ENCODE measurements around the gene LDHAL6A. TPM values are rescaled to one million over a fixed set of nuclear protein-coding genes. Genes with fewer than 3 reads are reported as not detected.

Gene LDHAL6A
- total and polyA plus RNA-seq, 12 donors, result not detected

DNA sequence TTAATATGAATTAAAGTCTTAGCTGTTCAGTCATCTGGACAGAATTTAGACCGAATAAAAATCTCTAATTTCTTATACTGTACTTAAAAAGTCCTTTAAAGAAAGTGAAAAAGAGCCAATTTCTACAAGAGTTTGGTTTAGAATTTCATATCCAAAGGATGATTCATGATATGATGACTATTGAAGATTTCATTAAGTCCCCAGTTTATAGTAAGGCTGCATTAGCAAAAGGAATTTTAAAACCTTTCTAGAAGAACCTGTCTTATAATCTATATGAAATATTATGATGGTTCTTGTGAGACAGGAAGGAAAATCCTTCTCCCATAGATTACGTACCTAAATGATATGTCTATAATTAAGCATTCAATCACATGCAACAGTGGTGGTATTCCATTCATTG is 36.3 kb downstream of the LDHAL6A start:
- no peak for TF ChIP-seq CTCF (IDR thresholded peaks at IDR 0.05)
- peaks cover 0 to 96% (median 18%) of the 10 kb centered on the region in 9 donors for H3K36me3 ChIP-seq
- WGBS, 2 donors, result 90 to 97% methylated on average over 2 of the region's 2 CpGs

DNA sequence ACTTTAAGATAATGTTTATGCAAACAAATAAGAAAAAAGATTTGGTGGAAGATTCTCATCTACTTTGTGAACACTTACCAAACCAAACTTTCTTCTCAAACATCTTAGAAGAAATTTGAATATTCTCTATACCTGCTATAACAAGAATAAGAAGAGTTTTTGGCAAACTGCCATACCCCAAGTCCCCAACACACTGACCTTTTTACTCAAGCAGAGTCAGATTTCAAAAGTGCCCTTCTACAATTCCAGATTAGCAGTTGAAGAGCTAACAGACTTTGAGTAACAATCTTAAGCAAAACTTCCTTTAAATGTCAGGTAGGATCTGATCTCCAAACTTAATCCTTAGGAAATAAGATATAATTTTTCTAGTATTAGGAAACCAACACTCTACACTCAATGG is 37.2 kb downstream of the LDHAL6A start:
- H3K4me1 ChIP-seq, result peaks cover 0 to 9% (median 3%) of the 10 kb centered on the region in 9 donors
- H3K27me3 ChIP-seq, result no peaks in the 10 kb centered on the region
- no peaks in the 10 kb centered on the region for H3K9me3 ChIP-seq
- DNase-seq (no peak), ATAC-seq (no peak)
- H3K36me3 ChIP-seq, result peaks cover 0 to 97% (median 18%) of the 10 kb centered on the region in 9 donors
- no peak overlapping the region for H3K27ac ChIP-seq
- intact Hi-C loops (cut with DNase I), result no loop called here
- H3K4me3 ChIP-seq, result no peak overlapping the region
- no peak for TF ChIP-seq CTCF (IDR thresholded peaks at IDR 0.05)

More for the DNA sequence above, 36.3 kb downstream of the LDHAL6A start:
- Histone ChIP-seq H3K9me3 (no peaks in the 10 kb centered on the region), H3K27me3 (no peaks in the 10 kb centered on the region), H3K4me1 (peaks cover 0 to 9% (median 3%) of the 10 kb centered on the region in 9 donors), H3K4me3 (no peak overlapping the region), H3K27ac (no peak overlapping the region)
- no peak for ATAC-seq
- DNase-seq, result no peak
- intact Hi-C loops (cut with DNase I), result no loop called here

DNA sequence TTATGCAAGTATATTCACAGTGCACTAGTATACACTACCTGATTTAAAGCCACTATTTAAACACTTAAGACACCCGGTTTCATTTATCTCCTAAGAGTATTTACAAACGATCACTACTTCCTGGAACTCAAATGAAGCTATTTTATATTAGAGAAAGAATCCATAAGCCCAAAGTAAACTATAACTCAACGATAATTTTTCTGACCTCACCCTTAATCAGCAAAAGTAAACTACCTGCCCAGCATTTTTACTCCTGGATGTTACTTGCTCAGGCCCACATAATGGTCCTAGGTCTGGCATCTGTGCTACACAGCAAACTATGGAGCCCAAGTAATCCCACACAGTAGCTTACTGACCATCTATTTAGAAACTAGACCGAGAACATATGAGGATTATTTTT is 37.7 kb downstream of the LDHAL6A start:
- WGBS, 2 donors, result 74 to 78% methylated on average over 4 of the region's 4 CpGs
- H3K36me3 ChIP-seq, result peaks cover 0 to 97% (median 18%) of the 10 kb centered on the region in 9 donors
- H3K9me3 ChIP-seq, result no peaks in the 10 kb centered on the region
- ATAC-seq (no peak), DNase-seq (no peak)
- no peak overlapping the region for H3K27ac ChIP-seq
- no peaks in the 10 kb centered on the region for H3K27me3 ChIP-seq
- intact Hi-C loops (cut with DNase I), result no loop called here
- no peak for TF ChIP-seq CTCF (IDR thresholded peaks at IDR 0.05)
- H3K4me1 ChIP-seq, result peaks cover 0 to 9% (median 3%) of the 10 kb centered on the region in 9 donors
- H3K4me3 ChIP-seq, result no peak overlapping the region

- Histone ChIP-seq H3K27me3 (no peaks in the 10 kb centered on the region), H3K4me1 (peaks cover 0 to 9% (median 3%) of the 10 kb centered on the region in 9 donors), H3K27ac (no peak overlapping the region), H3K36me3 (peaks cover 0 to 95% (median 29%) of the 10 kb centered on the region in 9 donors), H3K4me3 (no peak overlapping the region), H3K9me3 (no peaks in the 10 kb centered on the region)
- no peak for ATAC-seq
- DNase-seq, result no peak
- intact Hi-C loops (cut with DNase I), result no loop called here
- TF ChIP-seq CTCF (IDR thresholded peaks at IDR 0.05), result no peak
These were observed 39.6 kb downstream of the LDHAL6A start for GRCh38 chr11:18495271-18495670.
